GM13976 (cell line): ENCODE results near the gene AP2B1.
"Not testable (repeated sequence)": the region's sequence is repeated elsewhere in the genome, so short reads cannot be mapped to it uniquely, and the experiment has no call there.

Source experiments
- DNase-seq: peaks from one replicate; pipeline ENCODE4 v3.0.0; 2012; ENCODE audit warnings: low spot score
- in situ Hi-C: fragments of 300-500 bp; cut with MboI; formaldehyde crosslinking; loops from one replicate; pipeline ENCODE4 v1.12.0; 2022; ENCODE audit warnings: low sequenced_read_pairs, mixed read lengths, inconsistent platforms; ENCODE audit not compliant: unreplicated experiment
- TF ChIP-seq, protein P1 (sequence below): IDR thresholded peaks from 2 replicates; pipeline ENCODE4 v1.5.1; 2012; ENCODE audit warnings: borderline replicate concordance, mild to moderate bottlenecking; ENCODE audit not compliant: insufficient read depth; ENCODE audit errors: extremely low read depth, missing control alignments, control extremely low read depth

The AP2B1 gene

DNA sequence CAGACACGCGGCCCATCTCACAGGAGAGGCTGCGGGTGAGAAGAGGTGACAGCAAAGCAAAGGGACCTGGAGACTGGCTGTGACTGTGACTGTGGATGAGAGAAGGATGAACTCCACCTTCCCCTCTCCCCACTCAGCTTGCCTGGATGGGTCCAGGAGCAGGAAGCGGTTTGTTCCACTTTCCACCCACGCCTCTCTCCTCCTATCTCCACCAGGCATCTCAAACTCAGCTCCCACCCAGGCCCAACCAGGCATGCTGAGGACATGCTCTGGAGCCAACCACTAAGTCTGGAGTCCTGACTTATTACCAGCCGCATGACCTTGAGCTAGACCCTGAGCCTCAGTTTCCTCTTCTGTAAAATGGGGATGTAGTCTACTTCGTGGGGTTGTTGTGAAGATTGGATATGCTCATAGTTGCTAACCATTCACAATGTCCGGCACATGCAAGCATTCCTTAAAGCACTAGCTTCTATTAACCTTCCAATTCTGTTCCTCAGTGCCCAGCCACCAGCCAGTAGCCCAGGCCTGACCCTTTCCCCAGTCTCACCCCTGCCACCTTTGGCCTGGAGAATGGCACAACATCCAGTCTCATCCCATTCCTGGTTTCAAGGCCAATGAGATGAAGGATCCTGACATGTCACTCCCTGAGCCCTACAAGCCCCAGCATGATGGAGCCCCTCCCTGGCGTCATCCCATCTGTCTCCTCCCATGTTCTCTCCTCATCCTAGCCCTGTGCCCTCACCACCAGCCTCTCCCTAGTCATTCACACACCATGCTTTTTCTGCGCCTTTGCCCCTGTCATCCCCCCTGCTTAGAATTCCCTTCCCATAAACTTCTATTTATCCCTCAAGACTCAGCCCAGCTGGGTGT, 163.6 kb downstream of the AP2B1 start:
- in situ Hi-C loops, result no loop called here
- TF ChIP-seq, protein P1, sequence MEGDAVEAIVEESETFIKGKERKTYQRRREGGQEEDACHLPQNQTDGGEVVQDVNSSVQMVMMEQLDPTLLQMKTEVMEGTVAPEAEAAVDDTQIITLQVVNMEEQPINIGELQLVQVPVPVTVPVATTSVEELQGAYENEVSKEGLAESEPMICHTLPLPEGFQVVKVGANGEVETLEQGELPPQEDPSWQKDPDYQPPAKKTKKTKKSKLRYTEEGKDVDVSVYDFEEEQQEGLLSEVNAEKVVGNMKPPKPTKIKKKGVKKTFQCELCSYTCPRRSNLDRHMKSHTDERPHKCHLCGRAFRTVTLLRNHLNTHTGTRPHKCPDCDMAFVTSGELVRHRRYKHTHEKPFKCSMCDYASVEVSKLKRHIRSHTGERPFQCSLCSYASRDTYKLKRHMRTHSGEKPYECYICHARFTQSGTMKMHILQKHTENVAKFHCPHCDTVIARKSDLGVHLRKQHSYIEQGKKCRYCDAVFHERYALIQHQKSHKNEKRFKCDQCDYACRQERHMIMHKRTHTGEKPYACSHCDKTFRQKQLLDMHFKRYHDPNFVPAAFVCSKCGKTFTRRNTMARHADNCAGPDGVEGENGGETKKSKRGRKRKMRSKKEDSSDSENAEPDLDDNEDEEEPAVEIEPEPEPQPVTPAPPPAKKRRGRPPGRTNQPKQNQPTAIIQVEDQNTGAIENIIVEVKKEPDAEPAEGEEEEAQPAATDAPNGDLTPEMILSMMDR, result no peak
- no peak for DNase-seq

DNA sequence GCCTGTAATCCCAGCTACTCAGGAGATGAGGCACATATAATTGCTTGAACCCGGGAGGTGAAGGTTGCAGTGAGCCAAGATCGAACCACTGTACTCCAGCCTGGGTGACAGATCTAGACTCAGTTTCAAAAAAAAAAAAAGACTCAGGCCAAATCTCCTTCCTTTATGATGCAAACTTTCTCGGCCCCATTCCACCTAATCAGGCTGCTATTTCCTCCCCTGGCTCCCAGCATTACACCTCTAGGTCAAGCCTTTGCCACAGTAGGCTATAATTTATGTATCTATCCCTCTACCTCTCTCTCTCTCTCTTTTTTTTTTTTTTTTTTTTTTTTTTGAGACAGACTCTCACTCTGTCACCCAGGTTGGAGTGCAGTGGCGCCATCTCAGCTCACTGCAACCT, 164.4 kb downstream of the AP2B1 start:
- DNase-seq, in situ Hi-C loops: not testable (repeated sequence)

DNA sequence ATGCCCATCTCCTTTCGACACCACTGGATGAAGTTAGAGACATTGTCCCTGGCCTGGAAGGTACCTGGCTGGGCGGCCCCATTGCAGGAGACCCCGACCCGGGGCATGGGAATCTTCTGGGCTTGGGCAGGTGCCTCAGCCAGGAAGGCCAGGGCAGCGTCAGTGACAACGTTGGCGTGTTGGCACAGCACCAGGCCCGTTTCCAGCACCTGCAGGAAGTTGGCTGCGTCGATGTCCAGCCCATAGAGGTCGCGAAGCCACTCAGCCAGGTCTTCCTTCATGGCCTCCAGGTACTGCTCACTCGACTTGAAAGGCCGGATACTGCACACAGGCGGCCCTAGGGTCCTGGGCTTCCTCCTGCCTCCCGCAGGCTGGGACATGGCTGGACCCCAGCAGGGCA, 165.3 kb downstream of the AP2B1 start:
- in situ Hi-C loops, result no loop called here

DNA sequence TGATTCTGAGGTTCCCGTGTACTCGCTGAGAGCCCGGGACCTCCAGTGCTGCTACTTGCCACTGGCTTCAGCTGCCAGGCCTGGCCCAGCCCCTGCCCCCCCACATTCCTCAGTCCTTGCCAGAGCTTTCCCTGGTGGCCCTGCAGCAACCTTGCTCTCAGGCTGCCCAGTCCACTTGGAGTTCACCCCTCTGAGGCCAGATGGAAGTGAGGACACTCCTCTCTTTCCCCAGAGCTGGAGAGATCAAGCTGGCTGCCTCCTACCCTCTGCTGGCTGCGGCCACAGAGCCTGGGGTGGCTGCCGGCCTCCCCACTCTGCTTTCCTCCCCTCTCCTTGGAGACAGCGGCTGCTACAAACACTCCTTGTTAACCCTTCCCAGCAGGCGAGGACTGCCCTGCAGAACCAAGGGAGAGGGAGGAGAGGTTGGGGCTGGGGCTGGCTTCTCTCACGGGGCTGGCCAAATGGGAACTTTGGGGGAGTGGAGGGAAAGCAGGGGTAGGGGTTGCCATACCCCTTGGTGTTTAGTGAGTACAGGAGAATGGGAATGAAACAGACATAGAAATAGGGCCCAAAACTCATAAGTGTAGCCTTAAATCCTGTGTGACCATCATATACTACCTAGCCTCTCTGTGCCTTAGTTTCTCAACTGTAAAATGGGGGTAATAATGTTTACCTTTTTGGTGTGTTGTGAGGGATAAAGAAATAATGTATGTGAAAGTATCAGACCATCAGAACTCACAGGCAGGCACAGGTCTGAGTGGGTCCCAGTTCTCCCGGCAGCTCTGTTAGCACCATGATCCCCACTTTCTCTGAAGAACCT, 166.0 kb downstream of the AP2B1 start, which contains the start of gene GAS2L2:
GAS2L2 (minus strand) TSS at position 295 of the 820 bp plus-strand sequence. CDS start 389 bp downstream, outside the sequence.
- in situ Hi-C loops, result no loop called here
- TF ChIP-seq, protein P1, result no peak
- no peak for DNase-seq

More for the DNA sequence above, 165.3 kb downstream of the AP2B1 start:
- no peak for DNase-seq
- TF ChIP-seq, protein P1, result no peak

DNA sequence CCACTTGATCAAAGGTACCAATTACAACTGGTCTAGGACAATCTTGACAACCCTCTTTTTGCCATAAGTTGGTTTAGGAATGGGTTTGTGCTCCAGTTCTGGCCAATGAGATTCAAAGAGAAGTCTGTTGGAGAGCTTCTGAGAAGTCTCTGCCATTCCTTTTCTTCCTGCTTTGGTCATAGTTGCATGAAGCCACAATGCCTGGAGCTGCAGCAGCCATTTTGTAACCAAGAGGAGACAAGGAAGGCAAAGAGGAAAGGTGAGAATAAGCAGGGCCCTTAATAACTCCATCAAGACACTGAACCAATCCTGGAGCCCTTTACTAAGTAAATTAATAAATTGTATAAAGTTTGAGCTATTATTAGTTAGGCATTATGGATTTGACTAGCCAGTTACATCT, 170.1 kb downstream of the AP2B1 start:
- TF ChIP-seq, protein P1, result no peak
- no peak for DNase-seq
- in situ Hi-C loops, result no loop called here

DNA sequence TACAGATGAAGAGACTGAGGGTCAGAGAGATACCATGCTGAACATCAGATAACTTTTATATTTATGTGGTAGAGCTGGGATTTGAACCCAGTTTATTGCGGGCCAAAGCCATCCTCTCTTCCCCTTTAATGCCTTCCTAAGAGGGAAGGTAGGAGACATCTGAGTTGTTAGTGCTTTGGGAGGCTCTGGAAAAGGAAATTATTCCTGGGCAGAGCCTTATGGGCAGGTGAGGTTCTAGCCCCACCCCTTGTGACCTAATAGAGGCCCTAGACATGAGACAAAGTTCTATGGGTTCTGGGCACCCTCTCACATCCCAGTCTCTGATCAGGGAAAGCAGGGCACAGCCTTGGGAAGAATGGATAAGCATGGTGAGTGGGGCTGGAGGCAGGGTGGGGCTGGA, 173.5 kb downstream of the AP2B1 start, which contains the start of gene C17orf50:
C17orf50 (plus strand) TSS at position 301 of the 400 bp plus-strand sequence; CDS start at position 356, 55 bp downstream.
- no peak for DNase-seq
- in situ Hi-C loops, result no loop called here
- TF ChIP-seq, protein P1, result no peak
